NCI-H774 (cell line): ENCODE results near the gene FGGY.
"Not testable (repeated sequence)": the region's sequence is repeated elsewhere in the genome, so short reads cannot be mapped to it uniquely, and the experiment has no call there.

Experiments
- DNase-seq: peaks from one replicate; lab custom pipeline; 2025; lab: John Stamatoyannopoulos, UW

FGGY gene

GRCh38 chr1:59350521-59350920, 53.6 kb downstream of the FGGY start:
- no peak for DNase-seq

DNA sequence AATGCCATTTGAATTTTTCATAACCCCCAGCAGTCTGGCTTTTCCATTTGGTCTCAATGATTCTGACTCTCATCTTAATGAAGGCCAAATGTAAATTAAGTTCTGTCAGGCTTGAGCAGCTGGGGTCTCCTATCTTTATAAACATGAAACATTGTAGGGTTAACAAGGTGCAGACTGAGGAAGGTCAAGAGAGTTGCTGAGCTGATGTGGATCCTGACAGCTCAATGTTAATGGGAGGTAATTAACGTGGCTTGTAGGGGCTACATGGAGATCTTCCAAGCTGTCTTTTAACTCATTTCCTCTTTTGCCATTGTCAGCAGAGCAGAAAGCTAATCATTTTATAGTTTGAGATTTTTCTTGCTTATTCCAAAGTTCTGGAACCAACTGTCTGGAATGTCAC, 55.2 kb downstream of the FGGY start:
- DNase-seq = no peak

GRCh38 chr1:59353453-59353852, 56.6 kb downstream of the FGGY start:
- no peak for DNase-seq

- not testable (repeated sequence) for DNase-seq
Observed at GRCh38 chr1:59354239-59354638, 57.3 kb downstream of the FGGY start.

DNA sequence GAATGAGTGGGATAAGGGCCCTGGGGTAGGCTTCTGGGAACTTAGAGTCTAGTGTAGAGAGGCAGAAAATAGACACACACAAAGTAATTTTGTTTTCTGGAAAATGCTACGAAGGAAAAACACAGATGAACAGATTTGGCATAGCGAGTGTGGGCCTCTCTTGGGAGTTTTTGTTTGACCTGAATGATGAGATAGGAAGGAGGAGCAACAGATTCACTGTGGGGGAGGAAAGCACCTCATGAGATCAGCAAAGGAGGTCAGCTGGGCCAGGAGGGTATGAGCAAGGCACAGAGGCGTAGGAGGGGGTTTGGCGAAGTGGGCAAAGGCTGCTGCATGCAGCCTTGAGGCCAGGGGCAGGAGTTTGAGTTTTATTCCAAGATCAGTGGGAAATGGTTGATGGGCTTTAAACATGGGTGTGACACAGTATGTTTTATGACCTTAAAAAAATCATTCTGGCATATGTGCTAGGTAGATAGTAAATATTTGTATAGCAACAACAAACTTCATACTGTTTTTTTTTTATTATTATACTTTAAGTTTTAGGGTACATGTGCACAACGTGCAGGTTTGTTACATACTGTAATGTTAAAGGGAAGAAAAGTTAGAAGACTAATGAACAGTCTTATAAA, 57.9 kb downstream of the FGGY start:
- DNase-seq = no peak

- no peak for DNase-seq
Observed at GRCh38 chr1:59355361-59355760, 58.5 kb downstream of the FGGY start.

- DNase-seq = no peak
Observed at GRCh38 chr1:59356627-59357026, 59.7 kb downstream of the FGGY start.

GRCh38 chr1:59357645-59358320, 60.9 kb downstream of the FGGY start:
- DNase-seq = no peak

GRCh38 chr1:59359325-59359724, 62.4 kb downstream of the FGGY start:
- no peak for DNase-seq

DNA sequence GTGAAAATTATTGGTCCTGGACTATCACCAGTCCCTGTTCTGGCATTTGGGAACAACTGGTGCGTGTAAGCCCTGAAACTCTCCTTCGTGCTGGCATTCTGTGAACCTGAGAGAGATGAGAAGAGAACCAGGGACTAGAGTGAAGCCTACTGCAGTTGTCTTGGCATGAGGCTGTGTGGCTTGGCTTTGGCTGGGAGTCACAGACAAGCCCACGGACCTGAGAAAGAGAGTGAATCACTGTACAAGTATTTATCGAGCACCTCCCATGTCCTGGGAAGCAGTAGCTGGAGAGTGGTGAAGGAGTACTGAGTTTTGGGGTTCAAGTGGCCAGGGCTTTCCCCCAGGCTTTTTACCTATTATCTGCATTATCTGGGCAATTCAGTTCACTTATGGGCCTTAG, 63.3 kb downstream of the FGGY start:
- no peak for DNase-seq

DNA sequence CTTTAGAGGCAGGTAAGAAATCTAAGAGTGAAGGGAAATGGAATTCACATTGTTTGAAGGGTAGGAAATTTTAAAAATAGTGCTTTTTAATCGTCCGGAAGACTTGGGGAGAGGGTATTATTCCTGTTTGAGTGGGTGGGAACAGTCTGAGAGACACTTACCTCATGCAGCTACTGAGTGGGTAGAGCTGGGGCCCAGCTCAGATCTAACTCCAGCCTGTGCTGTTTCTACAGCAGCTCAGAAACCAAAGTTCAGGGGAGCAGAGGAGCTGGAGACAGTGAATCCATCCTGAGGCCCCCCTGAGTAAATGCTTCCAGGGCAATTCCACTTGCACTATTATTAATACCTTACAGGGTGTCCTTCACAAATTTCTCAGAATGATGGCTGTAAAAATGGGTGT, 63.8 kb downstream of the FGGY start:
- no peak for DNase-seq

DNA sequence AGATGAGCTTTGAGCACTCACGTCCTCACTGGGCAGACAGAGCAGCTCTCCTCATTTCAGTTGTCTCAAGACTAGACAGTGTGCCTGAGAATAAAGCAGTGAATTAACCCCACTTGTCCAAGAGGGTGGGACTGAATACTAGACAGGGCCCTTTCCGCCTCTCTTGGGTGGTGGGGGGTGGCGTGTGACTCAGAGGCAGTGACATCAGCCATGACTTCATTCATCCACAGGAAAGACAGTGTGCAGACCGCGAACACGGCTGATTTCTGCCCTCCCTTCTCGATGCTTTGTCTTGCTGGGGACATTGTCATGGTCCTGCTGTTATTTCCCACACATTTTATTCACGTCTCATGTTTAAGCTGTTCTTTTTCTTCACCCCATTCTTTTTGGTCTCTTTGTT, 64.9 kb downstream of the FGGY start:
- DNase-seq = no peak

DNA sequence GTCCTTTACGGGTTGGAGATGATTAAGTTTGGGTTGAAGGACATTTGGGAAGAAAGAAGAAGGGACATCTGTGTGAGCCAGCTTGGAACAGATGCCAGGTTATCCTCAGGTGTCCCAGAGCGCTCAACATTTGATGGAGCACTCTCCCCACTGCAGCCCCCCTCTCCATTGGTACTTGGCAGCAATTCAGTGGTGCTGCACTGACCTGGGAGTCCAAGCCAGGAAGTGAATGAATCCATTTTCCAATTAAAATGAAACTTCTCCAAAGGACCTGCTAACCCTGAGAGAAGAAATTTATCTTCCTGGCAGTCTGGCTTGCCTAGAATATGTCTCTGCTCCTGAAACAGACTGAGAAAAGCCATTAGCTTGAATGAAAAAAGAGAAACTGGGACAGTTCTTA, 67.1 kb downstream of the FGGY start:
- DNase-seq = no peak

DNA sequence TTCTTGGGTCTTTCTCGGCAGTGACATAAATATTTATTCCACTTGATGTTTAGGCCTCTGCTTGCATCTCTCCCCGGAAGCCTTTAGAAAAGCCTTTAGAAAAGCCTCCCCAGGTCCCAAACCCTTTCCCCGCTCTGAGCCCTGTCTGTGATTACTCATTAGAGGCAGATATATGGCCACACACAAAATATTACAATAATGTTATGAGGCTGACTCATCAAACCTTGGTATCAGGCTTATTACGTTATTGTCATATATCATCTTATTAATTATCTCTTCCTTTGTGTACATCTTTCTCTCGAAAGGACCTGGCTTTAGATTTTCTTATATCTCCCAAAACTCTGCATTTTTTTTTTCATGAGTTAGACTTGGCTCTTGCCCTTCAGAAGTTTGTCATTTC, 69.5 kb downstream of the FGGY start:
- no peak for DNase-seq

- no peak for DNase-seq
Observed at GRCh38 chr1:59367301-59368007, 70.6 kb downstream of the FGGY start.

GRCh38 chr1:59368008-59368670, 71.2 kb downstream of the FGGY start:
- no peak for DNase-seq

- no peak for DNase-seq
Observed at GRCh38 chr1:59375321-59376220, 78.7 kb downstream of the FGGY start.

DNA sequence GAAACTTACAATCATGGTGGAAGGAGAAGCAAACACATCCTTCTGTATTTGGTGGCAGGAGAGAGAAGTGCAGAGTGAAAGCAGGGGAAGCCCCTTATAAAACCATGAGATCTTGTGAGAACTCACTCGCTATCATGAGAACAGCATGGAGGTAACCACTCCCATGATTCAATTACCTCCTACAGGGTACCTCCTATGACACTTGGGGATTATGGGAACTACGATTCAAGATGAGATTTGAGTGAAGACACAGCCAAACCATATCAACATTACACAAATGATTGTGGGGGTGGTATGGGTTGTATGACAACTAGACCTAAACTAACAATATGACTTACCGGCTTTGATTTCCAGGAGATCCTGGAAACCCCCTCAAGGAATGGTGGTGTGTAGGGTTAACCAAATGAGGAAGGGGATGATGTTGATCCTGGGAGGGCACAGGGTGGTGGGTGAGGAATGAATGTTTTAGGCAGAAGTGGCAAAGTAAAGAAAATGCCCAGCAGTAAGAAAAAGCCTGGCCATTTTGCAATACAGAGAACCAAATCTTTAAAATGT, 80.5 kb downstream of the FGGY start:
- no peak for DNase-seq

DNA sequence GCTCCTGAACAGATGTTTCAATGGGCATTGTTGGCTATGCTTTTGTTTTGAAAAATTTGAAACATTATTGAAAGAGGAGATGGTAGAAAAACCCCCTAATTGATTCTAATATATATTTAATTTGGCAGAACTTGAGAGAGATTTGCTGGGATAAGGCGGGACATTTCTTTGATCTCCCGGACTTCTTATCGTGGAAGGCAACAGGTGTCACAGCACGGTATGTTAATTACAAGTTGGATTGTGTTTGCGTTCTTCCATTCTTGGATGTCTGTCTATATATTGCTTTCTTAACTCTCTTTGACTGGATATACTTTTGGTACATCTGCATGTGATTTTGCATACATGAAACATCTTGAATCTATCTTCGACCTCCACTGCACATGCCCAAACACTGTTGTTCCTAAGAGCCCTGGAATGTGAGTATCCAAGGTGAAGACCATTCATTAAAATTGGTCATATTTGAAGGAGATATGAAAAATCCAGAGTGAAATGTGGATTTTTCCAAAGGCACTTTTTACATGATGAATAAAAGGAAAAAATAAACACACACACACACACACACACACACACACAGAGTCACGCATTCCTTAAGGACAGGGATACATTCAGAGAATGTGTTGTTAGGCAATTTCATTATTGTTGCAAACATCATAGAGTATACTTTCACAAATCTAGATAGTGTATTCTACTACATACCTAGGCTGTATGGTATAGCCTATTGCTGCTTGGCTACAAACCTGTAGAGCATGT, 81.9 kb downstream of the FGGY start:
- DNase-seq = no peak

GRCh38 chr1:59379371-59379728, 82.5 kb downstream of the FGGY start:
- no peak for DNase-seq

GRCh38 chr1:59383963-59384362, 87.1 kb downstream of the FGGY start:
- no peak for DNase-seq
